Stomach smooth muscle (tissue), 2 donors: ENCODE measurements around the gene CELF1.

Experiments
- H3K27ac ChIP-seq: one replicate; pipeline ENCODE4 v1.7.0; 2013; ENCODE audit warnings: mild to moderate bottlenecking, low read length, inconsistent platforms
- H3K27me3 ChIP-seq, 2 donors: one replicate each; pipeline ENCODE4 v1.7.0; 2013; ENCODE audit warnings: low read length in 2 of 2; ENCODE audit not compliant: insufficient read depth in 2 of 2, control insufficient read depth in 1 of 2
- H3K36me3 ChIP-seq, 2 donors: one replicate each; pipeline ENCODE4 v1.7.0; 2013; ENCODE audit warnings: low read length in 2 of 2; ENCODE audit not compliant: control insufficient read depth in 2 of 2, insufficient read depth in 2 of 2
- H3K4me1 ChIP-seq: one replicate; pipeline ENCODE4 v1.7.0; 2013; ENCODE audit warnings: low read length; ENCODE audit not compliant: control insufficient read depth, insufficient read depth
- H3K4me3 ChIP-seq, 2 donors: one replicate each; pipeline ENCODE4 v1.7.0; 2013; ENCODE audit warnings: low read length in 2 of 2
- H3K9ac ChIP-seq, 2 donors: one replicate each; pipeline ENCODE4 v1.7.0; 2013; ENCODE audit warnings: low read length in 2 of 2, mild to moderate bottlenecking in 1 of 2
- H3K9me3 ChIP-seq, 2 donors: one replicate each; pipeline ENCODE4 v1.7.0; 2013; ENCODE audit warnings: low read length in 2 of 2; ENCODE audit not compliant: control insufficient read depth in 2 of 2
- donor health status: healthy.
- donor health status: Pancreatic carcinoma.

The CELF1 gene

GRCh38 chr11:47487421-47487820 is 65.5 kb downstream of the CELF1 start:
- Histone ChIP-seq H3K4me3 (no peak overlapping the region), H3K36me3 (peaks cover 33 to 38% of the 10 kb centered on the region in 2 donors), H3K27me3 (no peaks in the 10 kb centered on the region), H3K4me1 (no peaks in the 10 kb centered on the region), H3K27ac (no peak overlapping the region), H3K9me3 (no peaks in the 10 kb centered on the region), H3K9ac (no peak overlapping the region)

- Histone ChIP-seq H3K27me3 (no peaks in the 10 kb centered on the region), H3K9me3 (no peaks in the 10 kb centered on the region), H3K4me3 (no peak overlapping the region), H3K4me1 (no peaks in the 10 kb centered on the region), H3K27ac (no peak overlapping the region), H3K9ac (no peak overlapping the region), H3K36me3 (peaks cover 33 to 51% of the 10 kb centered on the region in 2 donors)
Measured at GRCh38 chr11:47485107-47485506, 67.8 kb downstream of the CELF1 start.

GRCh38 chr11:47483457-47483856 is 69.5 kb downstream of the CELF1 start:
- Histone ChIP-seq H3K9me3 (no peaks in the 10 kb centered on the region), H3K9ac (no peak overlapping the region), H3K4me1 (no peaks in the 10 kb centered on the region), H3K27ac (no peak overlapping the region), H3K27me3 (no peaks in the 10 kb centered on the region), H3K4me3 (no peak overlapping the region), H3K36me3 (peaks cover 44 to 66% of the 10 kb centered on the region in 2 donors)

GRCh38 chr11:47480762-47481161 is 72.2 kb downstream of the CELF1 start:
- peaks cover 61 to 78% of the 10 kb centered on the region in 2 donors for H3K36me3 ChIP-seq
- no peak overlapping the region for H3K27ac ChIP-seq
- no peak overlapping the region for H3K9ac ChIP-seq
- H3K4me3 ChIP-seq: no peak overlapping the region
- no peaks in the 10 kb centered on the region for H3K27me3 ChIP-seq
- no peaks in the 10 kb centered on the region for H3K9me3 ChIP-seq
- H3K4me1 ChIP-seq: no peaks in the 10 kb centered on the region

- Histone ChIP-seq H3K4me3 (no peak overlapping the region), H3K9ac (no peak overlapping the region), H3K9me3 (no peaks in the 10 kb centered on the region), H3K27me3 (no peaks in the 10 kb centered on the region), H3K4me1 (no peaks in the 10 kb centered on the region), H3K36me3 (peaks cover 65 to 82% of the 10 kb centered on the region in 2 donors), H3K27ac (no peak overlapping the region)
Measured at GRCh38 chr11:47478651-47479329, 74.1 kb downstream of the CELF1 start.

GRCh38 chr11:47477753-47478152 is 75.2 kb downstream of the CELF1 start:
- Histone ChIP-seq H3K4me1 (no peaks in the 10 kb centered on the region), H3K36me3 (peaks cover 65 to 82% of the 10 kb centered on the region in 2 donors), H3K27me3 (no peaks in the 10 kb centered on the region), H3K9me3 (no peaks in the 10 kb centered on the region), H3K4me3 (no peak overlapping the region), H3K27ac (no peak overlapping the region), H3K9ac (no peak overlapping the region)

GRCh38 chr11:47477323-47477722 is 75.6 kb downstream of the CELF1 start:
- Histone ChIP-seq H3K4me1 (no peaks in the 10 kb centered on the region), H3K36me3 (peaks cover 66 to 82% of the 10 kb centered on the region in 2 donors), H3K9ac (no peak overlapping the region), H3K27me3 (no peaks in the 10 kb centered on the region), H3K9me3 (no peaks in the 10 kb centered on the region), H3K4me3 (no peak overlapping the region), H3K27ac (no peak overlapping the region)

GRCh38 chr11:47470671-47471070 is 82.3 kb downstream of the CELF1 start:
- H3K4me3 ChIP-seq: no peak overlapping the region
- H3K27ac ChIP-seq: peak overlapping the region; percentile 41
- H3K4me1 ChIP-seq: peaks cover 41% of the 10 kb centered on the region
- no peaks in the 10 kb centered on the region for H3K9me3 ChIP-seq
- H3K36me3 ChIP-seq: peaks cover 49 to 54% of the 10 kb centered on the region in 2 donors
- no peak overlapping the region for H3K9ac ChIP-seq
- no peaks in the 10 kb centered on the region for H3K27me3 ChIP-seq

GRCh38 chr11:47469361-47470179 is 83.4 kb downstream of the CELF1 start:
- no peak overlapping the region for H3K9ac ChIP-seq
- no peak overlapping the region for H3K4me3 ChIP-seq
- H3K9me3 ChIP-seq: no peaks in the 10 kb centered on the region
- peaks cover 46% of the 10 kb centered on the region for H3K4me1 ChIP-seq
- peaks cover 40 to 48% of the 10 kb centered on the region in 2 donors for H3K36me3 ChIP-seq
- peak overlapping the region; percentile 76 for H3K27ac ChIP-seq
- no peaks in the 10 kb centered on the region for H3K27me3 ChIP-seq

GRCh38 chr11:47468598-47469214 is 84.2 kb downstream of the CELF1 start:
- Histone ChIP-seq H3K27ac (peak overlapping the region; percentile 76), H3K27me3 (no peaks in the 10 kb centered on the region), H3K4me3 (no peak overlapping the region), H3K9me3 (no peaks in the 10 kb centered on the region), H3K36me3 (peaks cover 38 to 44% of the 10 kb centered on the region in 2 donors), H3K4me1 (peaks cover 46% of the 10 kb centered on the region), H3K9ac (no peak overlapping the region)
